Gastroesophageal sphincter (tissue), 4 donors: Measurements from ENCODE around the gene PIGO. TPM values are rescaled to one million over a fixed set of nuclear protein-coding genes. Genes with fewer than 3 reads are reported as not detected.
A peak's percentile ranks its signal among the peaks of the same experiment; 100 is the strongest.

ENCODE experiments used
- ATAC-seq: fragments of 150-250 bp; one replicate; pipeline ENCODE4 v1.9.1; 2016; ENCODE audit warnings: mild to moderate bottlenecking, moderate library complexity
- H3K27ac ChIP-seq, 4 donors: fragments of 200-600 bp; sonication (generic) in 3 of 4; 1 replicate in 3 of 4; 2 replicates in 1 of 4; pipeline ENCODE4 v1.5.1; 2016 to 2019
- H3K27me3 ChIP-seq: fragments of 200-600 bp; sonication (generic); one replicate; pipeline ENCODE4 v1.5.1; 2019
- H3K36me3 ChIP-seq, 2 donors: fragments of 200-600 bp; sonication (generic); one replicate each; pipeline ENCODE4 v1.5.1; 2019; ENCODE audit warnings: control low read depth in 1 of 2
- H3K4me1 ChIP-seq, 3 donors: fragments of 200-600 bp; sonication (generic); 1 replicate in 2 of 3; 2 replicates in 1 of 3; pipeline ENCODE4 v1.5.1; 2016 to 2019; ENCODE audit warnings: control low read depth in 2 of 3
- H3K4me3 ChIP-seq, 2 donors: fragments of 200-600 bp; sonication (generic); one replicate each; pipeline ENCODE4 v1.5.1; 2019; ENCODE audit warnings: mild to moderate bottlenecking in 1 of 2, moderate library complexity in 1 of 2
- H3K9me3 ChIP-seq, 3 donors: fragments of 200-600 bp; sonication (generic); one replicate each; pipeline ENCODE4 v1.5.1; 2017 to 2019; ENCODE audit warnings: control low read depth in 2 of 3
- CTCF ChIP-seq, 4 experiments: fragments of 200-600 bp in 2 of 4; fragments of 450-650 bp in 2 of 4; sonication (generic) in 1 of 4; IDR thresholded peaks; one replicate each; pipeline ENCODE4 v1.5.1; 2017 to 2019; ENCODE audit warnings: antibody characterized with exemption in 4 of 4, mild to moderate bottlenecking in 2 of 4, moderate library complexity in 2 of 4
- EP300 ChIP-seq: sonication (generic); formaldehyde crosslinking; IDR thresholded peaks from one replicate; pipeline ENCODE4 v1.6.1; 2017; ENCODE audit warnings: antibody characterized with exemption, mild to moderate bottlenecking
- POLR2A ChIP-seq, 2 donors: fragments of 450-650 bp; IDR thresholded peaks; one replicate each; pipeline ENCODE4 v1.6.1; 2017; ENCODE audit warnings: antibody characterized with exemption in 2 of 2, mild to moderate bottlenecking in 2 of 2, moderate library complexity in 1 of 2
- POLR2AphosphoS5 ChIP-seq: sonication (generic); formaldehyde crosslinking; IDR thresholded peaks from one replicate; pipeline ENCODE4 v1.6.1; 2017; ENCODE audit warnings: antibody characterized with exemption
- WGBS, 2 donors: methylation state at CpG; one replicate each; pipeline ENCODE4 v1.1.5; 2018; ENCODE audit warnings: low coverage in 1 of 2; 5-methylcytosine and 5-hydroxymethylcytosine counted together
- total RNA-seq, 4 donors: library from RNA; depleted of rRNA; stranded (reverse); fragments of >200 nt; gene quantifications; one replicate each; pipeline ENCODE4 v1.1.0, GENCODE V29; 2016

Gene PIGO
- total RNA-seq, 4 donors from 2014 or later: 6.5 to 11.4 (median 9.9) TPM

- no peak for ATAC-seq
- Histone ChIP-seq H3K27me3 (no peaks in the 10 kb centered on the region), H3K4me3 (no peak overlapping the region), H3K36me3 (peaks cover 0 to 20% of the 10 kb centered on the region in 2 donors), H3K9me3 (no peaks in the 10 kb centered on the region), H3K27ac (no peak overlapping the region), H3K4me1 (peaks cover 4 to 35% (median 20%) of the 10 kb centered on the region in 3 donors)
- no CpG with 5 or more reads among the region's 4 CpGs for WGBS, 2 donors
- TF ChIP-seq CTCF (IDR thresholded peaks at IDR 0.05): no peak
- no peak for TF ChIP-seq POLR2AphosphoS5
- no peak for TF ChIP-seq POLR2A (IDR thresholded peaks at IDR 0.05)
- TF ChIP-seq EP300: no peak
Measured at GRCh38 chr9:35075358-35075757, 21.0 kb downstream of the PIGO start.

- Histone ChIP-seq H3K4me1 (peaks cover 4 to 39% (median 25%) of the 10 kb centered on the region in 3 donors), H3K27ac (no peak overlapping the region), H3K36me3 (peaks cover 0 to 20% of the 10 kb centered on the region in 2 donors), H3K4me3 (no peak overlapping the region), H3K9me3 (no peaks in the 10 kb centered on the region), H3K27me3 (no peaks in the 10 kb centered on the region)
- no peak for ATAC-seq
- WGBS, 2 donors: 86% methylated on average over 1 to 5 of the region's 8 CpGs
- TF ChIP-seq EP300 (no peak), POLR2AphosphoS5 (no peak), POLR2A (IDR thresholded peaks at IDR 0.05) (no peak), CTCF (IDR thresholded peaks at IDR 0.05) (no peak)
Measured at GRCh38 chr9:35074791-35075190, 21.6 kb downstream of the PIGO start.

DNA sequence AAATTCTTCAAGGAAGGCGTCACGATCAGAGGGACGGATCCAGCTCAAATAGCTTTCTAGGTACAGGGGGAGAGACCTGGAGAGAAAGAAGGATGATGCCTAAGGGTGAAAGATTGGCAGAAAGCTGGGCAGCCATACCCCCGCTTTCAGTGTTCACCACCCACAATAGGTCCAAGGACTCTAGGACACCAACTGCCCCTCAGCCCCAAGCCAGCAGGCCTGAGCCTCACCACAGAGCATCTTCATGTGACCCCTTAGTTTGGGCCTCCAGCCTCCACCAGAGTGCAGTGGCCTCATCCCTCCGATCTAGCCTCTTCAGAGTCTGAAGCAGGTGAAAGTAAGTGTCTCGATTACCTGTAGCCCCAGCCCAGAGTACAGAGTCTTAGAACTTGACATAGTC is 22.2 kb downstream of the PIGO start:
- TF ChIP-seq POLR2A (IDR thresholded peaks at IDR 0.05) (no peak), EP300 (no peak), CTCF (IDR thresholded peaks at IDR 0.05) (no peak), POLR2AphosphoS5 (no peak)
- ATAC-seq: no peak

GRCh38 chr9:35073279-35073612 is 23.1 kb downstream of the PIGO start:
- Histone ChIP-seq H3K36me3 (peaks cover 0 to 21% of the 10 kb centered on the region in 2 donors), H3K27me3 (no peaks in the 10 kb centered on the region), H3K9me3 (no peaks in the 10 kb centered on the region), H3K4me1 (peaks cover 4 to 41% (median 26%) of the 10 kb centered on the region in 3 donors), H3K27ac (peak overlapping the region in 3 of 4 donors; percentile 99 to 100 (median 100)), H3K4me3 (peak overlapping the region in 1 of 2 donors; percentile 94)
- WGBS, 2 donors: 100% methylated on average over 1 of the region's 2 CpGs; no CpG with 5 or more reads in 1 of the 2 donors
- no peak for ATAC-seq
- TF ChIP-seq EP300 (no peak), POLR2A (IDR thresholded peaks at IDR 0.05) (no peak), POLR2AphosphoS5 (no peak), CTCF (IDR thresholded peaks at IDR 0.05) (no peak)

More for the DNA sequence above, 22.2 kb downstream of the PIGO start:
- WGBS, 2 donors: 90 to 100% methylated on average over 1 to 5 of the region's 6 CpGs
- Histone ChIP-seq H3K4me1 (peaks cover 4 to 41% (median 27%) of the 10 kb centered on the region in 3 donors), H3K4me3 (no peak overlapping the region), H3K27ac (no peak overlapping the region), H3K27me3 (no peaks in the 10 kb centered on the region), H3K36me3 (peaks cover 0 to 20% of the 10 kb centered on the region in 2 donors), H3K9me3 (no peaks in the 10 kb centered on the region)

DNA sequence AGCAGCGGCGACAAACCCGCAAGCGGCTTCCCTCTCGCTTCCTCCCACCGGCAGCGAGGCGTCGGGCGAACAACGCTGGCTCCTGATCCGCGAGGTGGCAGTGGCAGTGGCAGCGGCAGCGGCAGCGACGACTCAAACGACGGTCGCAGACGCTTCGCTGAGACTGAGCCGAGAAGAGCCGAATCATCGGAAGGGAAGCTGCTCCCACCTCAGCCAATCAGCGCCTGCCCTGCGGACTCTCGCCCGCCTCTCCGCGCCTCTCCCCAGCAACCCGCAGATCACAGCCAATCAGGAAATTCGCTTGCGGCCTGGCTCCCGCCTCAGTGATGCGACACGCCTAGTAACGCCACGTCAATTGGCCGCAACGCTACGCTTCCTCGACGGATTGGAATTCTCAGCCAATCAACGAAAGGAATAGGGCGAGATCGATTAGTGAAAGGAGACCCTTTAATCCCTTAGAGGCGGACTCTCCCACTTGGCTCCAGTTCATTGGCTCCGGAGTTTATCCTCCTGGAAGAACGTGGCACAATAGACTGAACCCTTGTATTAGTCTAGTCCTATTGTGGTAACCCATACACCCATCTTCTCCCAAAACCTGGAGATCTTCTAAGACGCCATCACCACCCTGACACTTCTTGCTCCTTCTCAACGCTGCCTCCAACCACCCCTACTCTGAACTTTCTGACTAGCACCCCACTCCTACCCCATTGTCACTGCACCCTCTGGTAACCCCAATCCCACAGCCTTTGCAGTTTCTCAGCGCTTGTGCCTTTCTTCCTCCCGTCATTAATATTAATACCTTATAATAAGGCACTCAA is 23.7 kb downstream of the PIGO start, which contains the start of gene VCP:
Gene VCP, minus strand, starts transcription at position 165 of the 818 bp plus-strand sequence. CDS start 272 bp downstream, outside the sequence.
- WGBS, 2 donors: 12 to 23% methylated on average over 5 to 9 of the region's 54 CpGs
- no peaks in the 10 kb centered on the region for H3K27me3 ChIP-seq
- H3K4me3 ChIP-seq: peak within 1 kb of the TSS; percentile 76 to 94
- H3K4me1 ChIP-seq: peaks cover 4 to 41% (median 27%) of the 10 kb centered on the region in 3 donors
- peak; percentile 90 to 94 for TF ChIP-seq POLR2A (IDR thresholded peaks at IDR 0.05)
- TF ChIP-seq CTCF (IDR thresholded peaks at IDR 0.05): no peak
- TF ChIP-seq EP300: no peak
- peak; percentile 97 for TF ChIP-seq POLR2AphosphoS5
- peak within 1 kb of the TSS; percentile 96 to 100 (median 100) for H3K27ac ChIP-seq
- H3K36me3 ChIP-seq: peaks cover 0 to 27% of the 10 kb centered on the region in 2 donors
- H3K9me3 ChIP-seq: no peaks in the 10 kb centered on the region
- ATAC-seq: peak; percentile 97
